Measurements from ENCODE around the gene LGALS7. TPM values are rescaled to one million over a fixed set of nuclear protein-coding genes. Genes with fewer than 3 reads are reported as not detected.
"Not testable (repeated sequence)": the region's sequence is repeated elsewhere in the genome, so short reads cannot be mapped to it uniquely, and the experiment has no call there.

Gene LGALS7
- total RNA-seq, 1 donor from 2014 or later: not detected

- not testable (repeated sequence) for H3K9ac ChIP-seq; H3K27ac ChIP-seq; H3K4me3 Mint-ChIP-seq; H3F3A ChIP-seq (ENCODE audit: low read depth); H3K4me1 ChIP-seq; H3K9me3 ChIP-seq (ENCODE audit: low read depth); H3K79me2 ChIP-seq (ENCODE audit: low read depth); H3K4me3 ChIP-seq; H3K4me2 ChIP-seq; H3K4me1 Mint-ChIP-seq; H4K20me1 ChIP-seq (ENCODE audit: low read depth); H3K27me3 Mint-ChIP-seq (ENCODE audit: insufficient read depth, low read depth); H3K9me3 Mint-ChIP-seq; H2AFZ ChIP-seq (replicated peaks); H3K27ac Mint-ChIP-seq; DNase-seq (ENCODE audit: low spot score); H3K27me3 ChIP-seq; H3K36me3 Mint-ChIP-seq; H3K36me3 ChIP-seq
Observed at GRCh38 chr19:38790507-38791403, 17.4 kb upstream of the LGALS7 start.

GRCh38 chr19:38788478-38789243 lies 15.3 kb upstream of the LGALS7 start, which contains the start of gene LGALS7B:
Gene LGALS7B, plus strand, starts transcription at chr19:38789200. Its CDS starts 27 bp downstream, at chr19:38789227.
- Mint-ChIP-seq H3K36me3 (no peaks in the 10 kb centered on the region), H3K4me3 (peak within 1 kb of the TSS; percentile 41), H3K27me3 (ENCODE audit: insufficient read depth, low read depth) (peaks cover 2% of the 10 kb centered on the region), H3K27ac (peak within 1 kb of the TSS; percentile 14), H3K9me3 (peaks cover 2% of the 10 kb centered on the region), H3K4me1 (peaks cover 3% of the 10 kb centered on the region)
- Histone ChIP-seq H3K9me3 (ENCODE audit: low read depth) (no peaks in the 10 kb centered on the region), H3K4me1 (no peaks in the 10 kb centered on the region), H3K79me2 (ENCODE audit: low read depth) (no peaks in the 10 kb centered on the region), H3K9ac (no peak within 1 kb of the TSS), H3F3A (ENCODE audit: low read depth) (no peaks in the 10 kb centered on the region), H3K27me3 (no peaks in the 10 kb centered on the region), H2AFZ (replicated peaks) (no peak within 1 kb of the TSS), H3K36me3 (no peaks in the 10 kb centered on the region), H4K20me1 (ENCODE audit: low read depth) (no peaks in the 10 kb centered on the region), H3K4me2 (no peak within 1 kb of the TSS), H3K4me3 (no peak within 1 kb of the TSS), H3K27ac (no peak within 1 kb of the TSS)
- no peak for DNase-seq (ENCODE audit: low spot score)
- no peak for TF ChIP-seq EZH2 (IDR thresholded peaks at IDR 0.05)
- TF ChIP-seq CTCF (IDR thresholded peaks at IDR 0.05): no peak
- no peak for TF ChIP-seq EZH2phosphoT487 (IDR thresholded peaks at IDR 0.05)

DNA sequence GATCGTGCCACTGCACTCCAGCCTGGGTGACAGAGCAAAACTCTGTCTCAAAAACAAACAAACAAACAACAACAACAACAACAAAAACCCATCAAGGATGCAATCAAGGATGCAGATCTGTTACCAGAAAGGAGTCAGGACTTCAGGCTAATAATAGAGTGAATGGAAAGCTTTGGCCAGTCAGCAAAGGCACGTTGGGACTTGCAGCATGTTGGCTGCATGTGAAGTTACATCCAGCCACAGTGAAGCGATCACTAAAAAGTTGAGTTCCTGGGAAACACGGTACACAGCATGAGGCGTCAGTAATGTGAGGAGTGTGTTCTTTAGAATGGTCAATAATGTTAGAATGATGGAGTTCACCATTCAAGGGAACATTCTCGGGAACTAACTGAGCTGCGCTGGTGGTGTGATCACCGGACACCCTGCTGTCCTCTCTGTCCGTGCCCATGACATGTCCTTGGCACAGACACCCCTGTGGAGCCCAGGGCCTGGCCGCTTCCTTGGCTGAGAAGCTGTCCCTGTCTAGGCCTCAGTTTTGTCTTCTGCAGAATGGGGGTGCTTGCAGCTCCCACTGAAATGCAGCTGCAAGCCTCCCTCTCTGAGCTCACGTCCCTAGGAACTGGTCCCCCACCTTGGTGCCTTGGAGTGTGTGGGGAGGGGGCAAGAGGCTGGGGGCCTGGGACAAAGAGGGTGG lies 13.4 kb upstream of the LGALS7 start:
- no peaks in the 10 kb centered on the region for H3F3A ChIP-seq (ENCODE audit: low read depth)
- H3K36me3 ChIP-seq: no peaks in the 10 kb centered on the region
- no peaks in the 10 kb centered on the region for H3K27me3 ChIP-seq
- H3K4me1 ChIP-seq: no peaks in the 10 kb centered on the region
- Mint-ChIP-seq H3K4me1 (peaks cover 3% of the 10 kb centered on the region), H3K36me3 (no peaks in the 10 kb centered on the region), H3K9me3 (no peaks in the 10 kb centered on the region), H3K27ac (no peak overlapping the region), H3K4me3 (no peak overlapping the region), H3K27me3 (ENCODE audit: insufficient read depth, low read depth) (peaks cover 4% of the 10 kb centered on the region)
- no peaks in the 10 kb centered on the region for H3K9me3 ChIP-seq (ENCODE audit: low read depth)
- no peak for TF ChIP-seq EZH2 (IDR thresholded peaks at IDR 0.05)
- TF ChIP-seq EZH2phosphoT487 (IDR thresholded peaks at IDR 0.05): no peak
- no peak for TF ChIP-seq CTCF (IDR thresholded peaks at IDR 0.05)
- no peak overlapping the region for H3K4me3 ChIP-seq
- H4K20me1 ChIP-seq (ENCODE audit: low read depth): no peaks in the 10 kb centered on the region
- no peak overlapping the region for H3K27ac ChIP-seq
- no peak overlapping the region for H3K9ac ChIP-seq
- no peak overlapping the region for H3K4me2 ChIP-seq
- DNase-seq (ENCODE audit: low spot score): no peak
- no peak overlapping the region for H2AFZ ChIP-seq (replicated peaks)
- no peaks in the 10 kb centered on the region for H3K79me2 ChIP-seq (ENCODE audit: low read depth)

DNA sequence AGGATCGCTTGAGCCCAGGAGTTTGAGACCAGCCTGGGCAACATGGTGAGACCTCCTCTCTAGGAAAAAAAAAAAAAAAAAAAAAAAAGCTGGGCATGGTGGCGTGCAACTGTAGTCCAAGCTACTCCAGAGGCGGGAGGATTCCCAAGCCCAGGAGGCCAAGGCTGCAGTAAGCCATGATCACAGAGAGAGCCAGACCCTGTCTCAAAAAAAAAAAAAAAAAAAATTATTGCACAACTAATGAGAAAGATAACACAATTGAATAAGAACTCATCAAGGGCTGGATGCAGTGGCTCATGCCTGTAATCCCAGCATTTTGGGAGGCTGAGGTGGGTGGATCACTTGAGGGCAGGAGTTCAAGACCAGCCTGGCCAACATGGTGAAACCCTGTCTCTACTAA lies 12.7 kb upstream of the LGALS7 start:
- not testable (repeated sequence) for H3K27me3 Mint-ChIP-seq (ENCODE audit: insufficient read depth, low read depth); H3K4me1 Mint-ChIP-seq; DNase-seq (ENCODE audit: low spot score); H3K9me3 Mint-ChIP-seq; H3K4me2 ChIP-seq; H3K4me3 ChIP-seq; H2AFZ ChIP-seq (replicated peaks); H3K79me2 ChIP-seq (ENCODE audit: low read depth); H3K27me3 ChIP-seq; H3K9ac ChIP-seq; H3K36me3 Mint-ChIP-seq; H3F3A ChIP-seq (ENCODE audit: low read depth); H3K27ac ChIP-seq; H4K20me1 ChIP-seq (ENCODE audit: low read depth); H3K4me3 Mint-ChIP-seq; H3K9me3 ChIP-seq (ENCODE audit: low read depth); H3K4me1 ChIP-seq; H3K27ac Mint-ChIP-seq; H3K36me3 ChIP-seq

Measured in neural progenitor cell (in vitro differentiated cells).